Measurements from ENCODE around the gene CACNA2D3. TPM values are rescaled to one million over a fixed set of nuclear protein-coding genes. Genes with fewer than 3 reads are reported as not detected.

CACNA2D3 gene
- total RNA-seq, 1 donor from 2014 or later: 2.5 TPM

GRCh38 chr3:54745843-54746242 lies 623.5 kb downstream of the CACNA2D3 start:
- H3K9me3 Mint-ChIP-seq: no peaks in the 10 kb centered on the region
- peaks cover 2% of the 10 kb centered on the region for H3K27me3 Mint-ChIP-seq
- H3K36me3 Mint-ChIP-seq: no peaks in the 10 kb centered on the region
- TF ChIP-seq CTCF (conservative IDR thresholded peaks at IDR 0.05): no peak
- H3K4me1 Mint-ChIP-seq (ENCODE audit: unreplicated experiment): no peaks in the 10 kb centered on the region
- no peak for DNase-seq (ENCODE audit: extremely low spot score, unreplicated experiment)
- H3K4me3 Mint-ChIP-seq: no peak overlapping the region
- no peak overlapping the region for H3K27ac Mint-ChIP-seq

- Mint-ChIP-seq H3K9me3 (no peaks in the 10 kb centered on the region), H3K36me3 (no peaks in the 10 kb centered on the region), H3K4me3 (no peak overlapping the region), H3K4me1 (ENCODE audit: unreplicated experiment) (no peaks in the 10 kb centered on the region), H3K27ac (no peak overlapping the region), H3K27me3 (peaks cover 2% of the 10 kb centered on the region)
- no peak for DNase-seq (ENCODE audit: extremely low spot score, unreplicated experiment)
- TF ChIP-seq CTCF (conservative IDR thresholded peaks at IDR 0.05): no peak
Measured at GRCh38 chr3:54746722-54747121, 624.4 kb downstream of the CACNA2D3 start.

GRCh38 chr3:54755756-54756155 lies 633.4 kb downstream of the CACNA2D3 start:
- no peak for TF ChIP-seq CTCF (conservative IDR thresholded peaks at IDR 0.05)
- peaks cover 4% of the 10 kb centered on the region for H3K36me3 Mint-ChIP-seq
- no peaks in the 10 kb centered on the region for H3K27me3 Mint-ChIP-seq
- no peak overlapping the region for H3K27ac Mint-ChIP-seq
- H3K4me3 Mint-ChIP-seq: no peak overlapping the region
- H3K4me1 Mint-ChIP-seq (ENCODE audit: unreplicated experiment): peaks cover 26% of the 10 kb centered on the region
- DNase-seq (ENCODE audit: extremely low spot score, unreplicated experiment): no peak
- peaks cover 13% of the 10 kb centered on the region for H3K9me3 Mint-ChIP-seq

- no peaks in the 10 kb centered on the region for H3K27me3 Mint-ChIP-seq
- peaks cover 27% of the 10 kb centered on the region for H3K4me1 Mint-ChIP-seq (ENCODE audit: unreplicated experiment)
- TF ChIP-seq CTCF (conservative IDR thresholded peaks at IDR 0.05): no peak
- H3K4me3 Mint-ChIP-seq: no peak overlapping the region
- peaks cover 13% of the 10 kb centered on the region for H3K9me3 Mint-ChIP-seq
- DNase-seq (ENCODE audit: extremely low spot score, unreplicated experiment): no peak
- peaks cover 4% of the 10 kb centered on the region for H3K36me3 Mint-ChIP-seq
- no peak overlapping the region for H3K27ac Mint-ChIP-seq
Measured at GRCh38 chr3:54756330-54756731, 634.0 kb downstream of the CACNA2D3 start.

- no peak overlapping the region for H3K4me3 Mint-ChIP-seq
- H3K4me1 Mint-ChIP-seq (ENCODE audit: unreplicated experiment): peaks cover 27% of the 10 kb centered on the region
- H3K9me3 Mint-ChIP-seq: peaks cover 7% of the 10 kb centered on the region
- no peak overlapping the region for H3K27ac Mint-ChIP-seq
- TF ChIP-seq CTCF (conservative IDR thresholded peaks at IDR 0.05): no peak
- H3K27me3 Mint-ChIP-seq: no peaks in the 10 kb centered on the region
- peaks cover 4% of the 10 kb centered on the region for H3K36me3 Mint-ChIP-seq
- no peak for DNase-seq (ENCODE audit: extremely low spot score, unreplicated experiment)
Measured at GRCh38 chr3:54758461-54758860, 636.1 kb downstream of the CACNA2D3 start.

GRCh38 chr3:54759166-54759565 lies 636.8 kb downstream of the CACNA2D3 start:
- Mint-ChIP-seq H3K4me3 (no peak overlapping the region), H3K36me3 (peaks cover 4% of the 10 kb centered on the region), H3K9me3 (peaks cover 7% of the 10 kb centered on the region), H3K4me1 (ENCODE audit: unreplicated experiment) (peaks cover 27% of the 10 kb centered on the region), H3K27ac (no peak overlapping the region), H3K27me3 (no peaks in the 10 kb centered on the region)
- no peak for TF ChIP-seq CTCF (conservative IDR thresholded peaks at IDR 0.05)
- DNase-seq (ENCODE audit: extremely low spot score, unreplicated experiment): no peak
